Measurements from ENCODE around the gene SELENOM.

The SELENOM gene

DNA sequence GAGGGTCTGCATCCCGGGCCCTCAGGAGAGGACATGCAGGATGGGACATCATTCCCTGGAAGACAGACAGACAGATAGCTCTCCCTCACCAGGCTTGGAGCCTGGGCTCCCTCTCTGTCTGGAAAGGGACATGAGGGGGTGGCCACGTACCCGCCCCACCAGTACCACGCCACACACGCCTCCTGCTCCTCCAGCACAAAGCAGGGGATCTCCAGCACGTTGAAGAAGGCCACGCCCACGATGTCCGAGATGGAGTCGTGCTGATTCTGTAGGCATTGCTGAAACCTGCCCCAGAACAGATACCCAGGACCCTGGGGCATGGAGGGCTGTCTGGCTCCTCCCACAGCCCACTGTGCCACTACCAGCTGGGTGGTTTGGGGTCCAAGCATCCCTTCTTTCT lies 30.8 kb upstream of the SELENOM start:
- Histone ChIP-seq H4K20me1 (ENCODE audit: insufficient read depth) (no peaks in the 10 kb centered on the region), H3K9ac (no peak overlapping the region), H3K27ac (no peak overlapping the region), H3K27me3 (ENCODE audit: insufficient read depth, low read depth) (no peaks in the 10 kb centered on the region; the same call in 1 of the 2 replicates), H2AFZ (ENCODE audit: low read depth) (peak overlapping the region; percentile 34; the same call in 1 of the 2 replicates), H3K36me3 (ENCODE audit: insufficient read depth) (no peaks in the 10 kb centered on the region), H3K4me1 (ENCODE audit: low read depth, poor library complexity, severe bottlenecking) (no peaks in the 10 kb centered on the region), H3K4me3 (IDR thresholded peaks at IDR 0.05; ENCODE audit: insufficient read depth, low read depth, low read length) (no peak overlapping the region), H3K79me2 (ENCODE audit: insufficient read depth, low read depth) (no peaks in the 10 kb centered on the region), H3K4me2 (no peak overlapping the region)
- no peak for TF ChIP-seq CTCF (conservative IDR thresholded peaks at IDR 0.05; ENCODE audit: low read depth, low read length)

DNA sequence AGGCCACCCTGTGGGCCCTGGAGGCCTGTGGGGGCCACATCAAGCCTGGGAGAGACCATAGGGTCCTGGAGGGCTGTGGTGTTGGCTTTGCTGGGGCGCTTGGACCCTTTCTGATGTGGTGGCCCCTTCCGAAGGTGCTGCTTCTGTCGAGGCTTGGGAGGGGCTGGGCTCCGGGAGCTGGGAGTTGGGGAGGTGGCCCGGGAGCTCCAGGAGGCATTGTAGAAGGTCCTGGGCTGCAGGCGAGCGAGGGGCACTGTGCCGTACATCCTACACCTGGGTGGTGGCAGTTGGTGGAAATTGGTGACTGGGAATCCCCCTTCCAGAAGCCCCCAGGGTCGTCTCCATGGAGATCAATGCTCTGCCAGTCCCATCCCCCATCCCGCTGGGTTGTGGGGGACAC lies 30.4 kb upstream of the SELENOM start:
- H3K4me2 ChIP-seq, result no peak overlapping the region
- no peak for TF ChIP-seq CTCF (conservative IDR thresholded peaks at IDR 0.05; ENCODE audit: low read depth, low read length)
- no peaks in the 10 kb centered on the region for H3K79me2 ChIP-seq (ENCODE audit: insufficient read depth, low read depth)
- H3K36me3 ChIP-seq (ENCODE audit: insufficient read depth), result no peaks in the 10 kb centered on the region
- H2AFZ ChIP-seq (ENCODE audit: low read depth), result no peak overlapping the region
- no peaks in the 10 kb centered on the region for H4K20me1 ChIP-seq (ENCODE audit: insufficient read depth)
- no peaks in the 10 kb centered on the region for H3K4me1 ChIP-seq (ENCODE audit: low read depth, poor library complexity, severe bottlenecking)
- no peak overlapping the region for H3K27ac ChIP-seq
- no peak overlapping the region for H3K9ac ChIP-seq
- no peaks in the 10 kb centered on the region; the same call in 1 of the 2 replicates for H3K27me3 ChIP-seq (ENCODE audit: insufficient read depth, low read depth)
- no peak overlapping the region for H3K4me3 ChIP-seq (IDR thresholded peaks at IDR 0.05; ENCODE audit: insufficient read depth, low read depth, low read length)

- Histone ChIP-seq H3K79me2 (ENCODE audit: insufficient read depth, low read depth) (no peaks in the 10 kb centered on the region), H2AFZ (ENCODE audit: low read depth) (no peak overlapping the region), H3K27me3 (ENCODE audit: insufficient read depth, low read depth) (no peaks in the 10 kb centered on the region; the same call in 1 of the 2 replicates), H3K9ac (no peak overlapping the region), H3K36me3 (ENCODE audit: insufficient read depth) (no peaks in the 10 kb centered on the region), H4K20me1 (ENCODE audit: insufficient read depth) (no peaks in the 10 kb centered on the region), H3K4me1 (ENCODE audit: low read depth, poor library complexity, severe bottlenecking) (no peaks in the 10 kb centered on the region), H3K4me2 (no peak overlapping the region), H3K27ac (no peak overlapping the region), H3K4me3 (IDR thresholded peaks at IDR 0.05; ENCODE audit: insufficient read depth, low read depth, low read length) (no peak overlapping the region)
- no peak for TF ChIP-seq CTCF (conservative IDR thresholded peaks at IDR 0.05; ENCODE audit: low read depth, low read length)
Measured at GRCh38 chr22:31136711-31137110, 29.3 kb upstream of the SELENOM start.

- no peak overlapping the region for H2AFZ ChIP-seq (ENCODE audit: low read depth)
Measured at GRCh38 chr22:31136155-31136554, 28.8 kb upstream of the SELENOM start.

More at GRCh38 chr22:31136155-31136554, 28.8 kb upstream of the SELENOM start:
- H3K27ac ChIP-seq, result no peak overlapping the region
- H3K36me3 ChIP-seq (ENCODE audit: insufficient read depth), result no peaks in the 10 kb centered on the region
- H3K4me3 ChIP-seq (IDR thresholded peaks at IDR 0.05; ENCODE audit: insufficient read depth, low read depth, low read length), result no peak overlapping the region
- H3K27me3 ChIP-seq (ENCODE audit: insufficient read depth, low read depth), result no peaks in the 10 kb centered on the region; the same call in 1 of the 2 replicates
- no peaks in the 10 kb centered on the region for H3K4me1 ChIP-seq (ENCODE audit: low read depth, poor library complexity, severe bottlenecking)
- H3K9ac ChIP-seq, result no peak overlapping the region
- H3K79me2 ChIP-seq (ENCODE audit: insufficient read depth, low read depth), result no peaks in the 10 kb centered on the region
- TF ChIP-seq CTCF (conservative IDR thresholded peaks at IDR 0.05; ENCODE audit: low read depth, low read length), result no peak
- H4K20me1 ChIP-seq (ENCODE audit: insufficient read depth), result no peaks in the 10 kb centered on the region
- no peak overlapping the region for H3K4me2 ChIP-seq
